H1 (cell line): ENCODE measurements around the gene PLTP. TPM values are rescaled to one million over a fixed set of nuclear protein-coding genes. Genes with fewer than 3 reads are reported as not detected.

Experiments
- CTCF ChIA-PET: fragments of 300-600 bp; sonication (Branson Sonifier 250); formaldehyde crosslinking; loops from one replicate; lab custom pipeline; 2021; ENCODE audit not compliant: partially characterized antibody; lab: Charles Lee
- POLR2A ChIA-PET: fragments of 300-600 bp; sonication (Branson Sonifier 250); formaldehyde crosslinking; loops from one replicate; lab custom pipeline; 2021; ENCODE audit warnings: inconsistent platforms; ENCODE audit not compliant: partially characterized antibody; lab: Charles Lee
- DNase-seq, 2 experiments: peaks; one replicate each; pipeline versions ENCODE4 v3.0.0 to v3.0.0-alpha.2; 2010 to 2022; ENCODE audit warnings: low spot score in 2 of 2, low read depth in 1 of 2, mixed read lengths in 1 of 2
- FAIRE-seq: peaks from 2 replicates; lab custom pipeline; 2011; peaks lifted over from hg19 to GRCh38; lab: Jason Lieb, UNC
- H2AFZ ChIP-seq: 2 replicates; pipeline ENCODE4 v1.8.1; 2012; ENCODE audit warnings: low read length, inconsistent platforms
- H2AK5ac ChIP-seq: 2 replicates; pipeline ENCODE4 v1.6.1; 2013; ENCODE audit warnings: low read depth, low read length
- H2BK120ac ChIP-seq: replicated peaks from 2 replicates; pipeline ENCODE3; 2013; ENCODE audit warnings: low read depth, low read length, inconsistent platforms
- H2BK12ac ChIP-seq: 2 replicates; pipeline ENCODE4 v1.6.1; 2013; ENCODE audit warnings: low read depth, low read length
- H2BK15ac ChIP-seq: 2 replicates; pipeline ENCODE4 v1.6.1; 2013; ENCODE audit warnings: low read length
- H2BK20ac ChIP-seq: 2 replicates; pipeline ENCODE4 v1.6.1; 2013; ENCODE audit warnings: low read length
- H2BK5ac ChIP-seq: 2 replicates; pipeline ENCODE4 v1.6.1; 2013; ENCODE audit warnings: low read depth, low read length
- H3K14ac ChIP-seq: 2 replicates; pipeline ENCODE4 v1.6.1; 2013; ENCODE audit warnings: inconsistent platforms; ENCODE audit not compliant: insufficient read length
- H3K18ac ChIP-seq: 2 replicates; pipeline ENCODE4 v1.6.1; 2013; ENCODE audit warnings: low read length; ENCODE audit errors: extremely low read depth
- H3K23ac ChIP-seq: 2 replicates; pipeline ENCODE4 v1.6.1; 2013; ENCODE audit warnings: inconsistent platforms; ENCODE audit not compliant: insufficient read length
- H3K23me2 ChIP-seq: 2 replicates; pipeline ENCODE4 v1.6.1; 2013; ENCODE audit warnings: low read depth, low read length
- H3K27ac ChIP-seq: 2 replicates; pipeline ENCODE4 v1.6.1; 2011; ENCODE audit warnings: low read depth, low read length, inconsistent platforms
- H3K27me3 ChIP-seq, 4 experiments: replicated peaks in 1 of 4; 1 replicate in 1 of 4; 2 replicates in 3 of 4; pipeline versions ENCODE4 v1.6.1 to v1.8.1; 2011 to 2013; ENCODE audit warnings: low read length in 3 of 4, mild to moderate bottlenecking in 3 of 4, inconsistent platforms in 2 of 4, mixed read lengths in 2 of 4, moderate library complexity in 1 of 4; ENCODE audit not compliant: control insufficient read depth in 3 of 4, insufficient read depth in 3 of 4; ENCODE audit errors: extremely low read depth in 1 of 4
- H3K36me3 ChIP-seq, 4 experiments: 2 replicates each; pipeline versions ENCODE4 v1.6.1 to v1.8.1; 2011 to 2013; ENCODE audit warnings: mild to moderate bottlenecking in 4 of 4, low read length in 3 of 4, moderate library complexity in 2 of 4, control low read depth in 1 of 4, inconsistent platforms in 1 of 4; ENCODE audit not compliant: insufficient read depth in 4 of 4, control insufficient read depth in 2 of 4
- H3K4ac ChIP-seq: replicated peaks from 2 replicates; pipeline ENCODE3; 2013; ENCODE audit warnings: low read length, low read depth, mixed read lengths, inconsistent platforms; ENCODE audit not compliant: insufficient read length
- H3K4me1 ChIP-seq, 4 experiments: replicated peaks in 1 of 4; 1 replicate in 1 of 4; 2 replicates in 3 of 4; pipeline versions ENCODE4 v1.6.1 to v1.8.1; 2011 to 2013; ENCODE audit warnings: low read length in 3 of 4, inconsistent platforms in 2 of 4, mixed read lengths in 1 of 4; ENCODE audit not compliant: insufficient read depth in 4 of 4, control insufficient read depth in 3 of 4
- H3K4me2 ChIP-seq, 2 experiments: 2 replicates each; pipeline versions ENCODE4 v1.6.1 to v1.8.1; 2011 to 2013; ENCODE audit warnings: low read depth in 2 of 2, low read length in 2 of 2, control low read depth in 1 of 2, inconsistent platforms in 1 of 2, mild to moderate bottlenecking in 1 of 2; ENCODE audit not compliant: insufficient read depth in 1 of 2
- H3K4me3 ChIP-seq, 4 experiments: fragments of 200-600, 300-600 bp in 1 of 4; sonication (generic), shearing (Covaris generic), sonication (Bioruptor Twin) in 1 of 4; 2 replicates each; pipeline versions ENCODE4 v1.5.1 to v1.8.1; 2011 to 2016; ENCODE audit warnings: low read length in 4 of 4, low read depth in 3 of 4, control low read depth in 2 of 4, inconsistent platforms in 2 of 4, mild to moderate bottlenecking in 2 of 4, mixed read lengths in 1 of 4, moderate library complexity in 1 of 4; ENCODE audit not compliant: insufficient read depth in 2 of 4; ENCODE audit errors: extremely low read depth in 1 of 4
- H3K56ac ChIP-seq: replicated peaks from 2 replicates; pipeline ENCODE3; 2013; ENCODE audit warnings: low read depth, mild to moderate bottlenecking, mixed read lengths, low read length, inconsistent platforms; ENCODE audit not compliant: insufficient read length
- H3K79me1 ChIP-seq: 2 replicates; pipeline ENCODE4 v1.6.1; 2013; ENCODE audit warnings: low read depth, low read length, control low read depth
- H3K79me2 ChIP-seq, 2 experiments: 2 replicates each; pipeline versions ENCODE4 v1.6.1 to v1.8.1; 2012 to 2013; ENCODE audit warnings: low read length in 2 of 2, mild to moderate bottlenecking in 2 of 2, inconsistent platforms in 1 of 2; ENCODE audit not compliant: insufficient read depth in 2 of 2, control insufficient read depth in 1 of 2
- H3K9ac ChIP-seq, 4 experiments: replicated peaks in 1 of 4; 1 replicate in 1 of 4; 2 replicates in 3 of 4; pipeline versions ENCODE4 v1.6.1 to v1.8.1; 2011 to 2013; ENCODE audit warnings: low read depth in 3 of 4, low read length in 3 of 4, control low read depth in 2 of 4, mild to moderate bottlenecking in 2 of 4, moderate library complexity in 2 of 4, inconsistent platforms in 1 of 4; ENCODE audit errors: extremely low read depth in 1 of 4
- H3K9me3 ChIP-seq, 2 experiments: 2 replicates each; pipeline versions ENCODE4 v1.6.1 to v1.8.1; 2012 to 2013; ENCODE audit warnings: mild to moderate bottlenecking in 2 of 2, moderate library complexity in 2 of 2, control low read depth in 1 of 2, inconsistent platforms in 1 of 2, low read depth in 1 of 2, low read length in 1 of 2, mixed read lengths in 1 of 2; ENCODE audit not compliant: insufficient read depth in 2 of 2
- H4K20me1 ChIP-seq, 2 experiments: replicated peaks in 1 of 2; 2 replicates each; pipeline versions ENCODE3 to v1.8.1; 2011 to 2013; ENCODE audit warnings: inconsistent platforms in 2 of 2, low read length in 2 of 2, mild to moderate bottlenecking in 1 of 2; ENCODE audit not compliant: insufficient read depth in 2 of 2, control insufficient read depth in 1 of 2
- H4K5ac ChIP-seq: 2 replicates; pipeline ENCODE4 v1.6.1; 2013; ENCODE audit warnings: low read length, low read depth, mixed read lengths, inconsistent platforms; ENCODE audit not compliant: insufficient read length
- H4K8ac ChIP-seq: 2 replicates; pipeline ENCODE4 v1.8.0; 2013; ENCODE audit warnings: mild to moderate bottlenecking, moderate library complexity, low read length, inconsistent platforms; ENCODE audit not compliant: insufficient read depth; ENCODE audit errors: extremely low read depth
- H4K91ac ChIP-seq: replicated peaks from 2 replicates; pipeline ENCODE3; 2013; ENCODE audit warnings: low read length, mixed read lengths, inconsistent platforms; ENCODE audit not compliant: insufficient read length
- ASH2L ChIP-seq: fragments of 200-600, 300-600 bp; sonication (generic); IDR thresholded peaks from one replicate; pipeline ENCODE4 v1.7.1; 2017; ENCODE audit warnings: low read length
- GTF2F1 ChIP-seq: IDR thresholded peaks from 2 replicates; pipeline ENCODE4 v1.6.1; 2012; ENCODE audit warnings: low read depth, low read length, improper control_type of control experiment, borderline replicate concordance
- JUND ChIP-seq: IDR thresholded peaks from 2 replicates; pipeline ENCODE4 v1.6.1; 2011; ENCODE audit warnings: mild to moderate bottlenecking, improper control_type of control experiment, low read length
- KDM1A ChIP-seq: fragments of 200-600, 300-600 bp; sonication (generic); IDR thresholded peaks from 2 replicates; pipeline ENCODE4 v1.7.1; 2016; ENCODE audit warnings: mild to moderate bottlenecking, low read length, borderline replicate concordance
- WGBS, 2 experiments: shearing (Covaris generic) in 1 of 2; methylation state at CpG; one replicate each; pipeline versions ENCODE4 v1.1.6 to v1.1.7; 2013 to 2015; ENCODE audit warnings: low lambda C conversion rate in 2 of 2, mixed read lengths in 2 of 2, inconsistent platforms in 1 of 2, low coverage in 1 of 2, missing lambda C conversion rate in 1 of 2; ENCODE audit not compliant: insufficient replicate concordance in 2 of 2, insufficient coverage in 1 of 2, insufficient read length in 1 of 2; ENCODE audit errors: extremely low coverage in 1 of 2, missing lambda C conversion rate in 1 of 2; 5-methylcytosine and 5-hydroxymethylcytosine counted together
- polyA plus RNA-seq, 7 experiments: library from polyadenylated mRNA; depleted of rRNA in 3 of 7; stranded (reverse) in 5 of 7; unstranded in 2 of 7; fragments of >200 nt in 5 of 7; fragments of 200-250 nt in 2 of 7; gene quantifications; 1 replicate in 5 of 7; 2 replicates in 1 of 7; 4 replicates in 1 of 7; pipeline versions ENCODE4 v1.2.1 to v1.2.3, GENCODE V29; 2011 to 2013; ENCODE audit warnings: missing spikeins in 2 of 7, mixed read lengths in 2 of 7
- total RNA-seq: library from RNA; stranded (reverse); fragmentation: NEBNext Ultra II Directional; extraction: Animal tissue kit (Norgen Biotek cat#: 25700); gene quantifications from 2 replicates; pipeline ENCODE4 v1.2.1, GENCODE V29; 2021

The PLTP gene
- total and polyA plus RNA-seq, 2 of the 8 experiments (the other 6 are each of a cell fraction or from before 2014, with no cell fraction given): 120 to 194 TPM

DNA sequence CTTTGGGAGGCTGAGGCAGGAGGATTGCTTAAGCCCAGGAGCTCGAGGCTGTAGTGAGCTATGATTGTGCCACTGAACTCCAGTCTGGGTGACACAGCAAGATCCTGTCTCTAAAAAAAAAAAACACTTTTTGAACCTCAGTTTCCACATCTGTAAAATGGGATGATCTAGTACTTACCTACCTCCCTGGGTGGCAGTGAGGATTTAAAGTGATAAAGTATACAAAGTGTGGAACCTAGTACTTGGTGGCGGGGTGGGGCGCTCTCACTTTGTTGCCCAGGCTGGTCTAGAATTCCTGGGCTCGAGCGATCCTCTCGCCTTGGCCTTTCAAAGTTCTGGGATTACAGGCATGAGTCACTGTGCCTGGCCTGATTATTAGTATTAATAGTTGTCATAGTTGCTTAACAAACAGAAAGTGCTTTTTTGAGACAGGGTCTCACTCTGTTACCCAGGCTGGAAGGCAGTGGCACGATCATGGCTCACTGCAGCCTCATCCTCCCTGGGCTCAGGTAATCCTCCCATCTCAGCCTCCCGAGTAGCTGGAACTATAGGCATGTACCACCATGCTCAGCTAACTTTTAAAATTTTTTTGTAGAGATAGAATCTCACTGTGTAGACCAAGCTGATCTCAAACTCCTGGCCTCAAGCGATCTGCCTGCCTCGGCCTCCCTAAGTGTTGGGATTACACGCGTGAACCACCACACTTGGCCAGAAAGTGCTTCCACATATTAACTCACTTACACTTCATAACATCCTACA lies 7.0 kb upstream of the PLTP start:
- DNase-seq (no peak), FAIRE-seq (no peak)
- WGBS, 2 experiments: 93% methylated on average over 12 of the region's 12 CpGs; no CpG with 5 or more reads in 1 of the 2 experiments
- Histone ChIP-seq H4K8ac (no peak overlapping the region), H3K18ac (no peak overlapping the region), H3K79me2 (no peaks in the 10 kb centered on the region), H2AK5ac (no peak overlapping the region), H3K4ac (no peak overlapping the region), H3K23me2 (no peaks in the 10 kb centered on the region), H3K56ac (no peak overlapping the region), H2BK120ac (no peak overlapping the region), H3K36me3 (no peaks in the 10 kb centered on the region), H3K79me1 (no peaks in the 10 kb centered on the region), H3K4me3 (no peak overlapping the region), H3K9me3 (no peaks in the 10 kb centered on the region), H3K4me1 (peaks cover 0 to 3% (median 0%) of the 10 kb centered on the region in 4 experiments; a peak in 1 of 7 replicates), H2BK5ac (no peak overlapping the region), H2BK15ac (no peak overlapping the region), H4K5ac (no peak overlapping the region), H3K14ac (no peak overlapping the region), H2BK20ac (no peak overlapping the region), H3K9ac (no peak overlapping the region), H4K20me1 (no peaks in the 10 kb centered on the region), H2AFZ (no peak overlapping the region), H3K4me2 (no peak overlapping the region), H2BK12ac (no peak overlapping the region), H3K27ac (no peak overlapping the region), H3K27me3 (no peaks in the 10 kb centered on the region), H3K23ac (no peak overlapping the region), H4K91ac (no peak overlapping the region)
- TF ChIP-seq GTF2F1 (no peak), JUND (no peak), KDM1A (peak; percentile 63; the same call in 1 of the 2 replicates), ASH2L (no peak)
- ChIA-PET CTCF (interaction anchor here (0.6 to 1.5 kb wide), 7 partner anchors 9 to 380 kb away, joined by 3 to 5 read pairs (median 4); no protein-coding TSS in a partner anchor), POLR2A (interaction anchor here (0.5 to 11.8 kb wide), 6 partner anchors 7 to 37 kb away, joined by 3 to 165 read pairs (median 4); partner anchors contain the start of genes PCIF1, PLTP and ZSWIM1)
